GM19328 (cell line): Measurements from ENCODE around the gene KMT5C.

Source experiments
- ATAC-seq: cut with Tn5 transposase; IDR thresholded peaks from one replicate; pipeline ENCODE4 v1.9.1; 2021; ENCODE audit warnings: mild to moderate bottlenecking, moderate library complexity; ENCODE audit not compliant: unreplicated experiment

KMT5C gene

DNA sequence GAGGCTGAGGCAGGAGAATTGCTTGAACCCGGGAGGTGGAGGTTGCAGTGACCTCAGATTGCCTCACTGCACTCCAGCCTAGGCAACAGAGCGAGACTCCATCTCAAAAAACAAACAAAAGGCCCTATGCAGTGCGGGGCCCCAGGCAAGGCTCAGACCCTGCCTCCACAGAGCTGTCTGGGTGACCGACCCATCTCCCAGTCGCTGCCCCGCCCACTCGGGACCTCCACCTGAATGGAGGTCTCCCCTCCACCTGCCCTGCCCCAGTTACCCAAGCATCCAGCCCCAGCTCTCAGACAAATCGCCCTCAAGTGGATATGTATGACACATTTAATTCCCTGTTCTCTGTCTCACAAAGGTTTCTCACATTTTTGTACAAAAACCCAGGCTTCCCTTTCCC, 25.6 kb downstream of the KMT5C start:
- ATAC-seq, result no peak

DNA sequence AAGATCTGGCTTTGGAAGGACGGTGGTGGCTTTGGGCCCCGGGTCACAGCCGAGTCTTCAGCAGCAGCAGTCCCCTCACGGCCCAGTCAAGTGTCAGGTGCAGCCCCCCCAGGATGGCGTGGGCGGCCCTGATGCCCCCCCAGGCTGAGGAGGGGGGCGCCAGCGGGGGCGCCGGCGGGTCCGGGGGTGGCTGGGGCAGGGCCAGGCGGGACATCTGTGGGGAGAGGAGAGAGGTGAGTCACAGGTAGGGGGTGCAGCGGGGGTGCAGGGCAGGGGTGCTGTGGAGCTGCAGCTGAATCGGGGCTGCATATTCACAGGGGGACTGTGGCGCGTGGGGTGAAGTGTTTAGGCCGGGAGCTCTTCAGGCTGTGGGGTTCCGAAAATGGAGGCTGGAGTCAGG, 26.3 kb downstream of the KMT5C start:
- no peak for ATAC-seq

- no peak for ATAC-seq
These were observed 27.1 kb downstream of the KMT5C start for GRCh38 chr19:55366790-55367189.

- ATAC-seq, result no peak
These were observed 28.4 kb downstream of the KMT5C start for GRCh38 chr19:55368106-55368505.

- ATAC-seq, result no peak
These were observed 29.3 kb downstream of the KMT5C start for GRCh38 chr19:55368701-55369563.

- no peak for ATAC-seq
These were observed 30.1 kb downstream of the KMT5C start for GRCh38 chr19:55369653-55370304.

GRCh38 chr19:55370305-55370988, 30.8 kb downstream of the KMT5C start, which contains the start of gene IL11:
Gene IL11, minus strand, starts transcription at chr19:55370463. Its CDS starts 153 bp downstream, at chr19:55370310.
- no peak for ATAC-seq

GRCh38 chr19:55372316-55373081, 32.8 kb downstream of the KMT5C start:
- ATAC-seq, result no peak

DNA sequence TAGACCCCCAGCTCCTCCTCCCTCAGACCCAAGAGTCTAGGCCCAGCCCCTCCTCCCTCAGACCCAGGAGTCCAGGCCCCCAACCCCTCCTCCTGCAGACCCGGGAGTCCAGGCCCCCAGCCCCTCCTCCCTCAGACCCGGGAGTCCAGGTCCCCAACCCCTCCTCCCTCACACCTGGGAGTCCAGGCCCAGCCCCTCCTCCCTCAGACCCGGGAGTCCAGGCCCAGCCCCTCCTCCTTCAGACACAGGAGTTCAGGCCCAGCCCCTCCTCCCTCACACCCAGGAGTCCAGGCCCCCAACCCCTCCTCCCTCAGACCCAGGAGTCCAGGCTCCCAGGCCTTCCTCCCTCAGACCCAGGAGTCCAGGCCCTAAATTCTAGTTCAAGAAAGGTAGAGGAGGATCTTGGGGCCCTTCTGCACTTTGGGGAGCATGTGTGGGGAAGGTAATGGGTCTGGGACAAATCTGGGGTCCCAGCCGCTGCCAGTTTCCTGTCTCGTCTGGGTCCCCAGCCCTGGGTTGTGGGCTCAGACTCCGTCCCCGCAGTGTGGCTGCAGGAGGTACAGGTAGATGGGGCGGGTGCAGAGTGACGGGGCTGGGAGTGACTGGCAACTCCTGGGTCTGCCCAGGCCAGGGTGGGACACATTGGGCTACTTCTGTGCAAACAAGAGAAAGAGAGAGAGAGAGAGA, 33.8 kb downstream of the KMT5C start:
- ATAC-seq, result no peak

GRCh38 chr19:55373993-55374757, 34.5 kb downstream of the KMT5C start:
- no peak for ATAC-seq

DNA sequence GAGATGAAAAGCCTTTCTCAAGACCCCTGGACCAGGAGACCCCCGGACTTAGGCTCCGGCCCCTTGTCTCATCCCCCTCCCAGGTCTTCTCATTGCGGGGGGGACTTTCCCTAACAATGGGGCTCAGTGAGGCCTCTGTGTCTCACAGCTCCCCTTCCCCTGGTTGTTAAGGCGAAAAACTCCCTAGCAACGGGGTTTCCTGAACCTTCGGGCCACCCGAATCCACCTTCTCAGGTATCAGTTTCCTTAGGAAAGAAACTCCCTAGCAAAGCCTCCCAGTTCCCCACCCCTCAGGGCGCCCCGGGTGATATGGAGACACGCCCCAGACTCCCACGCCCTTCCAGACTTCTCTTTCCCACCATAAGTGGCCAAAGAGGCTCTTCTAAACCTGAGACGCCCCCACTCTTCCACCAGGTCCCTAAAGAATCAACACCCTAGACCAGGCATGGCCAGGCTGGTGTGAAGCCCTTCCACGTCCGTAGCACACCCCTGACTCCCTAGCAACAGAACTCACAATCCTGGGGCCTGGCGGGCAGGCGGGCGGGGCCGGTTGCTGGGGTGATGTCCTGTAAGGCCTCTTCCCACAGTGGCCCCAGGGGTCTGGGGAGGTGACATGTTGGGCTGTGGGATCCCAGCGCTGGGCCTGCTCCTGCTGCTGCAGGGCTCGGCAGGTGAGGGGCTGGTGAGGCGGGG, 36.7 kb downstream of the KMT5C start, which contains the start of gene TMEM190:
Gene TMEM190 (plus strand): TSS at position 586 of the 693 bp plus-strand sequence. CDS start 28 bp downstream, at position 614.
- no peak for ATAC-seq

DNA sequence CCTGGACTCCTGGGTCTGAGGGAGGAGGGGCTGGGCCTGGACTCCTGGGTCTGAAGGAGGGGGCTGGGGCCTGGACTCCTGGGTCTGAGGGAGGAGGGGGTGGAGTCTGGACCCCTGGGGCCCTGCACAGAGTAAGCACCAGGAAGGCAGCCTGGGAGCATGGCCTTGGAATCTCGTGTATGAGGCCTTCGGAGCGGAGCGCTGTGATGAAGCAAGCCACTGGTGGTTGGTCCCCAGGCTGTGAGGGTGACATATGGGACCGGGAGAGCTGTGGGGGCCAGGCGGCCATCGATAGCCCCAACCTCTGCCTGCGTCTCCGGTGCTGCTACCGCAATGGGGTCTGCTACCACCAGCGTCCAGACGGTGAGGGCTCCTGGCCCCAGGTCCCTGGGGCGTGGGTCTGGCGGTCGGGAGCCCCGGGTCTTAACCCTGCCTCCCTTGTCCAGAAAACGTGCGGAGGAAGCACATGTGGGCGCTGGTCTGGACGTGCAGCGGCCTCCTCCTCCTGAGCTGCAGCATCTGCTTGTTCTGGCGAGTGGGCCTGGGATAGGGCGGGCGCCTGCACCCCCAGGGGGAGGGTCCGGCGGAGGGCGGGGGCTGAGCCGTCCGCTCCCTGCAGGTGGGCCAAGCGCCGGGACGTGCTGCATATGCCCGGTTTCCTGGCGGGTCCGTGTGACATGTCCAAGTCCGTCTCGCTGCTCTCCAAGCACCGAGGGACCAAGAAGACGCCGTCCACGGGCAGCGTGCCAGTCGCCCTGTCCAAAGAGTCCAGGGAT, 37.9 kb downstream of the KMT5C start:
- no peak for ATAC-seq

DNA sequence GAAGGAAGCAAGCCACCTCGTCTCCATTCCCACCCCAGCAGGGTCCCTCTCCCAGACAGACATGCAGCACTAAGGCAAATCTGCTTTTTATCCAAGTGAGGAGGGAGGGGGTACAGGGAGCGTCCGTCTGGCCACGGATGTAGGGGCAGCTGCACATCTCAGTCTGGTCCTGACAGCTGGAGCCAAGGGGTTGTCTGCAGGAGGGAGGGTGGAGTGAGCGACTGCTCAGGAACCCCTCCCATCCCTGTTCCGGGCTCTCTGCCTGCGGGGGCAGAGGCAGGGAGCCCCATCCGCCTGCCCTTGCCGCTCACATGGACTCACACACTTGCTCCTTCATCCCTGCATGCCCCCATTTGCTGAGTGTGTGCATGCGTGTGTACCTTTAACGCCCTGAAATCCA, 39.5 kb downstream of the KMT5C start:
- ATAC-seq, result no peak

DNA sequence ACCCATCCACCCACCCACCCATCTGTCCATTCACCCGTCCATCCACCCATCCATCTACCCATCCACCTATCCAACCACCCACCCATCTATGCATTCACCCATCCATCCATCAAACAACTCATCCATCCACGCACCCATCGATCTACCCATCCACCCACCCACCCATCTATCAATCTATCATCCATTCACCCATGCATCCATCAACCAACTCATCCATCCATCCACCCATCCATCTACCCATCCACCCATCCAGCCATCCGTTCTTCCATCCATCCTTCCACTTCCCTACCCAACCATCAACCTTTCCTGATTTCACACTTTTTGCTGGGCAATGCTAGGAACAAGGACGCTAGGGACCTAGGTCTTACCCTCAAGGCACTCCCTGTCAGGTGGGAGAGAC, 42.3 kb downstream of the KMT5C start:
- ATAC-seq, result no peak

GRCh38 chr19:55382522-55383054, 42.9 kb downstream of the KMT5C start:
- no peak for ATAC-seq

- ATAC-seq, result no peak
These were observed 43.8 kb downstream of the KMT5C start for GRCh38 chr19:55383279-55384130.
